ENCODE data around the gene ANKRD13B. TPM values are rescaled to one million over a fixed set of nuclear protein-coding genes. Genes with fewer than 3 reads are reported as not detected.

Gene ANKRD13B
- total and polyA plus RNA-seq, 2 of the 13 experiments (the other 11 are each of a cell fraction or from before 2014, with no cell fraction given), result 1.7 to 1.8 TPM

DNA sequence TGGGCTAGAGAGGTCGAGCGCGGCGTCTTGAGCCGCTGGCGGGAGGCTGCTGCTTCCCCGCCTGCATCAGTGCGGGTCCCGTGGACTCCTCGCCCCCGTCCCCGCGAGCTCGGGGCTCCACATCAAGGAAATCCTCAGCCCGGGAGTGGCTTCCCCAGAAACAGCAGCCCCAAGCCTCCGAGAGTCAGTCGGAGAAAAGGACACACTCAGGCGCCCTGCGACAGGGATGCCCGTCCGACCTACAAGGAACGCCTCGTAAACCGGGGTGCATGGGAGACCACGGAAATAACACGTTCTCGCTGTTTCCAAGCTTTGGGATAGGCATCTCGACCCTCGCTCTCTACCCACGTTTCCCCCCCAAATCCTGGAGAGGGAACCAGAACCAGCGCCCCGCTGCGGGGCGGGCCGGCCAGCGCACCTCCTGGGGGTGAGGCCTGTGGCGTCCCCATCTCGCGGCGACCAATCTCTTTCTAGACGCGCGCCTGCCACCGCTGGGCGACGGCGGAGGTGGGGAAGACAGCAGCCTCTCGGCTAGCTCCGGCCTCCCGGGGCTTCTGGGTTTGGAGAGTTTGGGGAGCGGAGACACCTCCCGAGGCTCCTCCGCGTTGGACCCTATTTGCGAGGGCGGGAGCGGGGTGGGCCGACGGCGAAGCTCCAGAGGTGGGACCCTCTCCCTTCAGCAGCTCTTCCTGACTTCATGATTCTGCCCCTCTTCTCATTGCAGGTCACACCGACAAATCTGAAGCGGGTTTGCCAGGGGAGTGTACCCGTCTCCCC lies 25.2 kb upstream of the ANKRD13B start:
- 0% methylated on average over 21 of the region's 63 CpGs for WGBS (ENCODE audit: low lambda C conversion rate)
- in situ Hi-C loops (cut with HindIII; ENCODE audit: extremely low pct_ligation_motif_present, low pct_unique_long_range_greater_than_20kb), result no loop called here
- DNase-seq (ENCODE audit: low spot score), result peak; percentile 47
- Histone ChIP-seq H3K27me3 (ENCODE audit: control insufficient read depth in 1 of 2, insufficient read depth in 2 of 2, low read length in 2 of 2) (no peaks in the 10 kb centered on the region), H4K20me1 (ENCODE audit: insufficient read depth, low read length) (0 out of 2 replicates have a peak, but pooled peaks cover 3% of the 10 kb centered on the region), H3K4me1 (ENCODE audit: insufficient read depth, low read length) (peaks cover 29% of the 10 kb centered on the region), H2AFZ (ENCODE audit: low read length) (no peak overlapping the region), H3K36me3 (replicated peaks in 1 of 2; ENCODE audit: control insufficient read depth in 1 of 2, insufficient read depth in 2 of 2, low read length in 2 of 2) (no peaks in the 10 kb centered on the region), H3K9me3 (ENCODE audit: low read length) (no peaks in the 10 kb centered on the region), H3K9ac (ENCODE audit: insufficient read depth, low read depth, low read length) (peak overlapping the region; percentile 63), H3K79me2 (ENCODE audit: insufficient read depth, low read length) (no peaks in the 10 kb centered on the region), H3K4me2 (ENCODE audit: low read depth, low read length) (peak overlapping the region; percentile 84), H3K27ac (ENCODE audit: extremely low read length, insufficient read depth, low read length) (peak overlapping the region; percentile 86), H3K4me3 (replicated peaks in 1 of 3; ENCODE audit: insufficient read depth in 1 of 3, low read depth in 2 of 3, low read length in 3 of 3) (peak overlapping the region; percentile 72 to 94 (median 84))
- intact Hi-C loops (cut with micrococcal nuclease; ENCODE audit: unreplicated experiment), result loop anchor here (10.0 kb wide), 1 partner anchor 273 kb away; the partner anchor contains the start of gene NUFIP2
- CTCF ChIA-PET (ENCODE audit: low intra/inter-chr PET ratio, low total read pairs), result interaction anchor here (1.3 kb wide), 1 partner anchor 13 kb away, joined by 3 read pairs; no protein-coding TSS in a partner anchor
- POLR2A ChIA-PET, result interaction anchor here (0.8 to 3.1 kb wide), 8 partner anchors 10 to 274 kb away, joined by 3 to 24 read pairs (median 4); partner anchors contain the start of genes NUFIP2 and TAOK1
- BruUV-seq (replicated peaks), result TSS peak; percentile 65
- no peak for FAIRE-seq
- ATAC-seq, result peak; percentile 55
- TF ChIP-seq, protein P1, sequence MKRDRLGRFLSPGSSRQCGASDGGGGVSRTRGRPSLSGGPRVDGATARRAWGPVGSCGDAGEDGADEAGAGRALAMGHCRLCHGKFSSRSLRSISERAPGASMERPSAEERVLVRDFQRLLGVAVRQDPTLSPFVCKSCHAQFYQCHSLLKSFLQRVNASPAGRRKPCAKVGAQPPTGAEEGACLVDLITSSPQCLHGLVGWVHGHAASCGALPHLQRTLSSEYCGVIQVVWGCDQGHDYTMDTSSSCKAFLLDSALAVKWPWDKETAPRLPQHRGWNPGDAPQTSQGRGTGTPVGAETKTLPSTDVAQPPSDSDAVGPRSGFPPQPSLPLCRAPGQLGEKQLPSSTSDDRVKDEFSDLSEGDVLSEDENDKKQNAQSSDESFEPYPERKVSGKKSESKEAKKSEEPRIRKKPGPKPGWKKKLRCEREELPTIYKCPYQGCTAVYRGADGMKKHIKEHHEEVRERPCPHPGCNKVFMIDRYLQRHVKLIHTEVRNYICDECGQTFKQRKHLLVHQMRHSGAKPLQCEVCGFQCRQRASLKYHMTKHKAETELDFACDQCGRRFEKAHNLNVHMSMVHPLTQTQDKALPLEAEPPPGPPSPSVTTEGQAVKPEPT (CRISPR knock-in tag; IDR thresholded peaks at IDR 0.05; ENCODE audit: low read depth), result no peak
- TF ChIP-seq ZFY (CRISPR knock-in tag; IDR thresholded peaks at IDR 0.05), result peak; percentile 45; the same call in 1 of the 2 replicates
- peak; percentile 24; the same call in 1 of the 2 replicates for TF ChIP-seq SIN3A (IDR thresholded peaks at IDR 0.05; ENCODE audit: borderline replicate concordance, low read depth, low read length)
- TF ChIP-seq, protein P2, sequence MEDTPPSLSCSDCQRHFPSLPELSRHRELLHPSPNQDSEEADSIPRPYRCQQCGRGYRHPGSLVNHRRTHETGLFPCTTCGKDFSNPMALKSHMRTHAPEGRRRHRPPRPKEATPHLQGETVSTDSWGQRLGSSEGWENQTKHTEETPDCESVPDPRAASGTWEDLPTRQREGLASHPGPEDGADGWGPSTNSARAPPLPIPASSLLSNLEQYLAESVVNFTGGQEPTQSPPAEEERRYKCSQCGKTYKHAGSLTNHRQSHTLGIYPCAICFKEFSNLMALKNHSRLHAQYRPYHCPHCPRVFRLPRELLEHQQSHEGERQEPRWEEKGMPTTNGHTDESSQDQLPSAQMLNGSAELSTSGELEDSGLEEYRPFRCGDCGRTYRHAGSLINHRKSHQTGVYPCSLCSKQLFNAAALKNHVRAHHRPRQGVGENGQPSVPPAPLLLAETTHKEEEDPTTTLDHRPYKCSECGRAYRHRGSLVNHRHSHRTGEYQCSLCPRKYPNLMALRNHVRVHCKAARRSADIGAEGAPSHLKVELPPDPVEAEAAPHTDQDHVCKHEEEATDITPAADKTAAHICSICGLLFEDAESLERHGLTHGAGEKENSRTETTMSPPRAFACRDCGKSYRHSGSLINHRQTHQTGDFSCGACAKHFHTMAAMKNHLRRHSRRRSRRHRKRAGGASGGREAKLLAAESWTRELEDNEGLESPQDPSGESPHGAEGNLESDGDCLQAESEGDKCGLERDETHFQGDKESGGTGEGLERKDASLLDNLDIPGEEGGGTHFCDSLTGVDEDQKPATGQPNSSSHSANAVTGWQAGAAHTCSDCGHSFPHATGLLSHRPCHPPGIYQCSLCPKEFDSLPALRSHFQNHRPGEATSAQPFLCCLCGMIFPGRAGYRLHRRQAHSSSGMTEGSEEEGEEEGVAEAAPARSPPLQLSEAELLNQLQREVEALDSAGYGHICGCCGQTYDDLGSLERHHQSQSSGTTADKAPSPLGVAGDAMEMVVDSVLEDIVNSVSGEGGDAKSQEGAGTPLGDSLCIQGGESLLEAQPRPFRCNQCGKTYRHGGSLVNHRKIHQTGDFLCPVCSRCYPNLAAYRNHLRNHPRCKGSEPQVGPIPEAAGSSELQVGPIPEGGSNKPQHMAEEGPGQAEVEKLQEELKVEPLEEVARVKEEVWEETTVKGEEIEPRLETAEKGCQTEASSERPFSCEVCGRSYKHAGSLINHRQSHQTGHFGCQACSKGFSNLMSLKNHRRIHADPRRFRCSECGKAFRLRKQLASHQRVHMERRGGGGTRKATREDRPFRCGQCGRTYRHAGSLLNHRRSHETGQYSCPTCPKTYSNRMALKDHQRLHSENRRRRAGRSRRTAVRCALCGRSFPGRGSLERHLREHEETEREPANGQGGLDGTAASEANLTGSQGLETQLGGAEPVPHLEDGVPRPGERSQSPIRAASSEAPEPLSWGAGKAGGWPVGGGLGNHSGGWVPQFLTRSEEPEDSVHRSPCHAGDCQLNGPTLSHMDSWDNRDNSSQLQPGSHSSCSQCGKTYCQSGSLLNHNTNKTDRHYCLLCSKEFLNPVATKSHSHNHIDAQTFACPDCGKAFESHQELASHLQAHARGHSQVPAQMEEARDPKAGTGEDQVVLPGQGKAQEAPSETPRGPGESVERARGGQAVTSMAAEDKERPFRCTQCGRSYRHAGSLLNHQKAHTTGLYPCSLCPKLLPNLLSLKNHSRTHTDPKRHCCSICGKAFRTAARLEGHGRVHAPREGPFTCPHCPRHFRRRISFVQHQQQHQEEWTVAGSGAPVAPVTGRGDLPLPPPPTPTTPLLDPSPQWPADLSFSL (CRISPR knock-in tag; IDR thresholded peaks at IDR 0.05), result no peak
- peak; percentile 13; the same call in 1 of the 2 replicates for TF ChIP-seq MAX (IDR thresholded peaks at IDR 0.05)
- TF ChIP-seq ZNF83 (CRISPR knock-in tag; IDR thresholded peaks at IDR 0.05; ENCODE audit: borderline replicate concordance), result no peak
- TF ChIP-seq PAX8 (CRISPR knock-in tag; IDR thresholded peaks at IDR 0.05; ENCODE audit: borderline replicate concordance), result 0 out of 2 replicates have a peak, but pooled peaks have one; percentile 9
- no peak for TF ChIP-seq ZNF496 (CRISPR knock-in tag; IDR thresholded peaks at IDR 0.05; ENCODE audit: insufficient replicate concordance)
- TF ChIP-seq HES4 (CRISPR knock-in tag; IDR thresholded peaks at IDR 0.05; ENCODE audit: borderline replicate concordance), result peak; percentile 53; the same call in 1 of the 2 replicates
- no peak for TF ChIP-seq GMEB2 (CRISPR knock-in tag; IDR thresholded peaks at IDR 0.05; ENCODE audit: low read depth)
- peak; percentile 53 for TF ChIP-seq ZNF563 (CRISPR knock-in tag; IDR thresholded peaks at IDR 0.05)
- TF ChIP-seq ZNF292 (CRISPR knock-in tag; IDR thresholded peaks at IDR 0.05; ENCODE audit: borderline replicate concordance, low read depth), result 0 out of 2 replicates have a peak, but pooled peaks have one; percentile 20

Measured in HepG2 (cell line).